HUES64 (cell line): ENCODE results near the gene ADH7.
"Not testable (repeated sequence)": the region's sequence is repeated elsewhere in the genome, so short reads cannot be mapped to it uniquely, and the experiment has no call there.

Experiments
- H3K27ac ChIP-seq: 2 replicates; pipeline ENCODE4 v1.7.0; 2013; ENCODE audit warnings: low read depth, low read length, inconsistent platforms
- H3K27me3 ChIP-seq: 2 replicates; pipeline ENCODE4 v1.6.1; 2013; ENCODE audit warnings: mild to moderate bottlenecking, low read length; ENCODE audit not compliant: insufficient read depth
- H3K36me3 ChIP-seq: 2 replicates; pipeline ENCODE4 v1.6.1; 2013; ENCODE audit warnings: mild to moderate bottlenecking, low read length; ENCODE audit not compliant: insufficient read depth
- H3K4me1 ChIP-seq: 2 replicates; pipeline ENCODE4 v1.6.1; 2013; ENCODE audit warnings: mild to moderate bottlenecking, low read length, moderate library complexity; ENCODE audit not compliant: insufficient read depth
- H3K4me3 ChIP-seq: 2 replicates; pipeline ENCODE4 v1.5.1; 2013; ENCODE audit warnings: mild to moderate bottlenecking, low read length, moderate library complexity
- H3K9ac ChIP-seq: 2 replicates; pipeline ENCODE4 v1.6.1; 2013; ENCODE audit warnings: mild to moderate bottlenecking, low read depth, low read length
- H3K9me3 ChIP-seq: 2 replicates; pipeline ENCODE4 v1.6.1; 2013; ENCODE audit warnings: low read depth, low read length; ENCODE audit not compliant: insufficient read depth
- WGBS: fragments of 150-250, 120-280 bp; methylation state at CpG from one replicate; pipeline ENCODE4 v1.1.7; 2013; ENCODE audit warnings: missing lambda C conversion rate; 5-methylcytosine and 5-hydroxymethylcytosine counted together

The ADH7 gene

GRCh38 chr4:99378876-99379275 lies 56.3 kb downstream of the ADH7 start:
- Histone ChIP-seq H3K9me3 (no peaks in the 10 kb centered on the region), H3K4me1 (no peaks in the 10 kb centered on the region), H3K9ac (no peak overlapping the region), H3K4me3 (no peak overlapping the region), H3K27me3 (no peaks in the 10 kb centered on the region), H3K27ac (no peak overlapping the region), H3K36me3 (no peaks in the 10 kb centered on the region)
- 98% methylated on average over 2 of the region's 3 CpGs for WGBS

GRCh38 chr4:99377341-99377740 lies 57.8 kb downstream of the ADH7 start:
- H3K4me3 ChIP-seq, H3K9ac ChIP-seq, H3K36me3 ChIP-seq, H3K27me3 ChIP-seq, H3K9me3 ChIP-seq, H3K27ac ChIP-seq, H3K4me1 ChIP-seq: not testable (repeated sequence)
- WGBS, result 74% methylated on average over 6 of the region's 6 CpGs

GRCh38 chr4:99372464-99372863 lies 62.7 kb downstream of the ADH7 start:
- not testable (repeated sequence) for H3K9ac ChIP-seq, H3K27me3 ChIP-seq, H3K27ac ChIP-seq, H3K4me1 ChIP-seq, H3K36me3 ChIP-seq, H3K4me3 ChIP-seq
- 94% methylated on average over 2 of the region's 2 CpGs for WGBS
- peaks cover 13% of the 10 kb centered on the region for H3K9me3 ChIP-seq

GRCh38 chr4:99367817-99368216 lies 67.3 kb downstream of the ADH7 start:
- 92% methylated on average over 1 of the region's 2 CpGs for WGBS
- not testable (repeated sequence) for H3K27ac ChIP-seq, H3K9me3 ChIP-seq, H3K9ac ChIP-seq, H3K27me3 ChIP-seq, H3K36me3 ChIP-seq, H3K4me3 ChIP-seq, H3K4me1 ChIP-seq

GRCh38 chr4:99366491-99366890 lies 68.7 kb downstream of the ADH7 start:
- Histone ChIP-seq H3K4me1 (no peaks in the 10 kb centered on the region), H3K27me3 (no peaks in the 10 kb centered on the region), H3K9ac (no peak overlapping the region), H3K9me3 (peaks cover 2% of the 10 kb centered on the region; the same call in 1 of the 2 replicates), H3K36me3 (no peaks in the 10 kb centered on the region), H3K4me3 (no peak overlapping the region), H3K27ac (no peak overlapping the region)
- WGBS, result no CpG with 5 or more reads among the region's 1 CpG

GRCh38 chr4:99362768-99363167 lies 72.4 kb downstream of the ADH7 start:
- Histone ChIP-seq H3K27me3 (no peaks in the 10 kb centered on the region), H3K4me3 (no peak overlapping the region), H3K9me3 (peaks cover 19% of the 10 kb centered on the region), H3K9ac (no peak overlapping the region), H3K36me3 (no peaks in the 10 kb centered on the region), H3K4me1 (no peaks in the 10 kb centered on the region), H3K27ac (no peak overlapping the region)
